Activated B cell treated with CpG ODN at 0.5 μM for 24 hours (primary cell): ENCODE results near the gene CERS1. TPM values are rescaled to one million over a fixed set of nuclear protein-coding genes. Genes with fewer than 3 reads are reported as not detected.

Source experiments
- ATAC-seq: fragments of 200-7000 bp; cut with Tn5 transposase; one replicate; pipeline ENCODE4 v1.10.0; 2021; ENCODE audit warnings: low read depth, mild to moderate bottlenecking, moderate library complexity
- CTCF ChIA-PET: fragments of 350-600 bp; sonication (Branson Sonifier 250); formaldehyde crosslinking; loops from one replicate; lab custom pipeline; 2021; ENCODE audit warnings: antibody characterized with exemption; lab: Charles Lee
- POLR2A ChIA-PET: fragments of 350-600 bp; sonication (Branson Sonifier 250); formaldehyde crosslinking; loops from one replicate; lab custom pipeline; 2021; ENCODE audit warnings: antibody characterized with exemption; lab: Charles Lee
- DNase-seq: peaks from one replicate; pipeline ENCODE4 v3.0.0; 2022
- H3K27ac Mint-ChIP-seq: one replicate; pipeline ENCODE4 v1.8.0; 2020; ENCODE audit warnings: mixed read lengths
- H3K27me3 Mint-ChIP-seq: one replicate; pipeline ENCODE4 v1.8.0; 2021; ENCODE audit warnings: mixed read lengths
- H3K36me3 Mint-ChIP-seq: one replicate; pipeline ENCODE4 v1.8.0; 2021; ENCODE audit warnings: low read depth, mixed read lengths
- H3K4me1 Mint-ChIP-seq: one replicate; pipeline ENCODE4 v1.8.0; 2021; ENCODE audit warnings: mixed read lengths
- H3K4me3 Mint-ChIP-seq: one replicate; pipeline ENCODE4 v1.8.0; 2020; ENCODE audit warnings: mild to moderate bottlenecking, mixed read lengths
- H3K9me3 Mint-ChIP-seq: one replicate; pipeline ENCODE4 v1.8.0; 2020; ENCODE audit warnings: mixed read lengths
- intact Hi-C: fragments of 100-400 bp; cut with micrococcal nuclease; formaldehyde crosslinking; loops from one replicate; pipeline ENCODE4 v1.15.1; 2024
- total RNA-seq: library from RNA; stranded (reverse); gene quantifications from 2 replicates; pipeline ENCODE4 v1.2.3, GENCODE V29; 2022
- TF ChIP-seq, protein P1 (sequence below): fragments of 200-600 bp; IDR thresholded peaks from one replicate; pipeline ENCODE4 v1.8.0; 2022; ENCODE audit warnings: antibody characterized with exemption, mild to moderate bottlenecking

Gene CERS1
- total RNA-seq, 1 donor from 2014 or later = not detected

DNA sequence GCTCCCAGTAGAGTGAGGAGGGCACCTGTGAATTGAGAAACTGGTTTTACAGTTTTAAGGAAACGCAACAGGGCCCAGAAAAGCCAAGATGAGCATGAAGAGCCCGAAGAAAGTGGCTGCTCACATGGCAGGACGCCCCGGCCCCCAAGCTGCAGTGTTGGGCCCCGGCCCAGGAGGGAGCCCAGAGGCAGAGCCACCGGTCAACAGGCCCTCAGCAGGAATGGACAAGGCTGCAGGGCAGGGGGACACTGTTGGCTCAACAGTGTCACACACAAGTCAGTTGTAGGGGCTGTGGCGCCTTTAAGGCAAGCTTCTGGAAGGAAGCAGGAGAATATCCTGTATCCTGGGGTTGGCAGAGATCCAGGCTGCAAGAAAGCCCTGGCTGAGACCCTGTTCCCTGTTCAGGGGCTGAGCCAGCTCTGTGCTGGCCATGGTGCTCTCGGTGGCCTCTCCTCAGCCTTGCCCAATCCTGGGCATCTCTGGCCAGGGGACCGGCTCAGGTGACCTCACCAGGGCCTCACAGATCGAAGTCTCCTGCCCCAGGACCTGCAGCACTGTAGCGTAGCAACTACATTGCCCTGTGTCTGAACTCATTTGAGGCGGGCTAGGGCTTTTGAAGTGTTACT lies 36.2 kb downstream of the CERS1 start:
- Mint-ChIP-seq H3K4me1 (peaks cover 15% of the 10 kb centered on the region), H3K4me3 (no peak overlapping the region), H3K9me3 (no peaks in the 10 kb centered on the region), H3K27ac (no peak overlapping the region), H3K27me3 (no peaks in the 10 kb centered on the region), H3K36me3 (peaks cover 92% of the 10 kb centered on the region)
- intact Hi-C loops = no loop called here
- TF ChIP-seq, protein P1, sequence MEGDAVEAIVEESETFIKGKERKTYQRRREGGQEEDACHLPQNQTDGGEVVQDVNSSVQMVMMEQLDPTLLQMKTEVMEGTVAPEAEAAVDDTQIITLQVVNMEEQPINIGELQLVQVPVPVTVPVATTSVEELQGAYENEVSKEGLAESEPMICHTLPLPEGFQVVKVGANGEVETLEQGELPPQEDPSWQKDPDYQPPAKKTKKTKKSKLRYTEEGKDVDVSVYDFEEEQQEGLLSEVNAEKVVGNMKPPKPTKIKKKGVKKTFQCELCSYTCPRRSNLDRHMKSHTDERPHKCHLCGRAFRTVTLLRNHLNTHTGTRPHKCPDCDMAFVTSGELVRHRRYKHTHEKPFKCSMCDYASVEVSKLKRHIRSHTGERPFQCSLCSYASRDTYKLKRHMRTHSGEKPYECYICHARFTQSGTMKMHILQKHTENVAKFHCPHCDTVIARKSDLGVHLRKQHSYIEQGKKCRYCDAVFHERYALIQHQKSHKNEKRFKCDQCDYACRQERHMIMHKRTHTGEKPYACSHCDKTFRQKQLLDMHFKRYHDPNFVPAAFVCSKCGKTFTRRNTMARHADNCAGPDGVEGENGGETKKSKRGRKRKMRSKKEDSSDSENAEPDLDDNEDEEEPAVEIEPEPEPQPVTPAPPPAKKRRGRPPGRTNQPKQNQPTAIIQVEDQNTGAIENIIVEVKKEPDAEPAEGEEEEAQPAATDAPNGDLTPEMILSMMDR = no peak
- ChIA-PET CTCF (interaction anchor here (0.9 to 1.6 kb wide), 2 partner anchors 13 to 14 kb away, joined by 3 read pairs; no protein-coding TSS in a partner anchor), POLR2A (no interaction called here)
- no peak for DNase-seq
- no peak for ATAC-seq

DNA sequence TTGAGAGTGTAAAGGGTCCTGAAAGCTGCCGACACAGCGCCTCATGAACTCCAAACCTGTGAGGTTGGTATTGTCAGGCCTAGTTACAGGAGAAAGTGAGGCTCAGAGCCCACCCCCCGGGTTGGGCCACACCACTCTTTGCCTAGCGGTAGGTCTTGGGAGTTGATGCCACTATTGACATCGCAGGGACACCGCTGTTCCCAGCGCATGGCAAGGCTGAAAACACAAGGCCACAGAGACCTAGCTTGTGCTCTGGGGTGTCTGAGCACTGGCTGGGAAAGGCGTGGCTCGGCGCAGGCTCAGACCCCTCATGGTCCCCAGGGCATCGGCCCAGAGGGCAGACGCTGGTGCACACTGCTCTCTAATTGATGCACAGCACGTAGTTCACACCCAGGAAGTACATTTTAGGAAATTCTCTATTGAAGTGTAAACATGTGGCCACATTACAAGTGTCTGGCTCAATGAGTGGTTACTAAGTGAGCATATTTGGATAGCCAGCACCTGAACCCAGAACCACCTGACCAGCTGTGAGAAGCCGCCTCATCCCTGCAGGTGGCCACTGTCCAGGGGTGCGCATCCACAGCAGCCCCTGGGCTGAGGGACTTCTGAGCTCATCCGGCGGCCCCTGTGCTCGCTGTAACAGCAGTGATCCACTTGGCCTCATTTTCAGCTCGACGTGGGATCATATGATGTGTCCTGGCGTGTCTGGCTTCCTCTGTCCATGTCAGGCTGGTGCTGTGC lies 36.9 kb downstream of the CERS1 start:
- ATAC-seq (no peak), DNase-seq (no peak)
- intact Hi-C loops = no loop called here
- ChIA-PET CTCF (interaction anchor here (0.9 to 1.6 kb wide), 2 partner anchors 12 to 13 kb away, joined by 3 read pairs; no protein-coding TSS in a partner anchor), POLR2A (interaction anchor here (0.6 kb wide), 1 partner anchor 338 kb away, joined by 3 read pairs; no protein-coding TSS in a partner anchor)
- no peak overlapping the region for H3K27ac Mint-ChIP-seq
- H3K4me1 Mint-ChIP-seq = peaks cover 15% of the 10 kb centered on the region
- H3K9me3 Mint-ChIP-seq = no peaks in the 10 kb centered on the region
- H3K36me3 Mint-ChIP-seq = peaks cover 94% of the 10 kb centered on the region
- no peaks in the 10 kb centered on the region for H3K27me3 Mint-ChIP-seq
- no peak overlapping the region for H3K4me3 Mint-ChIP-seq
- TF ChIP-seq, protein P1 = no peak

DNA sequence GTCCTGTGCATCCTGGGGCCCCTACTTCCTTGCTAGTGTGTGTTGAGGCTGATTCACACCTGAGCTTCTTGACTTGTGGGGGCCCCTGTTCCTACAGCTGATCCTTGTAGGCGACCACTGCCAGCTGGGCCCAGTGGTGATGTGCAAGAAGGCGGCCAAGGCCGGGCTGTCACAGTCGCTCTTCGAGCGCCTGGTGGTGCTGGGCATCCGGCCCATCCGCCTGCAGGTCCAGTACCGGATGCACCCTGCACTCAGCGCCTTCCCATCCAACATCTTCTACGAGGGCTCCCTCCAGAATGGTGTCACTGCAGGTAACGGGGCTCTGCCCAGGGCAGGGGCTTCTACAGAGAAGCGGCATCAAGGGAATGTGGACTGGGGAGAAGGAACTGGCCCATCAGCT lies 38.7 kb downstream of the CERS1 start:
- TF ChIP-seq, protein P1 = no peak
- POLR2A ChIA-PET = no interaction called here

DNA sequence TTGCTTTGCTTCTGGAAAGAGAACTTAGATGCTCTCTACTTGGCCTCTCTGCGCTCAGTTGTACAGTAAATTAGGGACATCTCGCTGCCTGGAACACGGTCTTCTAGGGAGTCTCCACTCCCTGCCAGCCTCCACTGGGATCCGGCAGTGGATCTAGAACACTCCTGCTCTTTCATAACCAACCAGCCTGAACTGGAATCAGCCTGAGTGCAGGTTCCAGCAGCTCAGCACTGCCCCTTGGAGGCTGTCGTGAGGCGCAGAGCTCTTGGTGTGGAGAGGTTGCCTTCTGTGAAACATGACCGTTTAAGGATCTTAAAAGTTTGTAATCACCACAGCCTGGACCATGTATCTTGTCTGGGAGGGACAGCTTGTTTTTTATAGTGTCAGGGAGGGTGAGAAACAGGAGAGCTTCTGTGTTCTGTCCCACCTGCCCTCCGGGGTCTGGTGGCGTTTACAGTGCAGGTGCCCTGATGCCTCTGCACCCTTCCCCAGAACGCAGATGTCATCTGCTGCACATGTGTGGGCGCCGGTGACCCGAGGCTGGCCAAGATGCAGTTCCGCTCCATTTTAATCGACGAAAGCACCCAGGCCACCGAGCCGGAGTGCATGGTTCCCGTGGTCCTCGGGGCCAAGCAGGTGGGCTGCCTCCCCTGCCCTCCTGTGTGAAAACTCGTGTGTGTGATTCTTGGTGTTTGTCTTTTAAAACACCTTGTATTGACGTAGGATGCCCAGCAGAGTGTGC lies 39.4 kb downstream of the CERS1 start:
- Mint-ChIP-seq H3K27me3 (no peaks in the 10 kb centered on the region), H3K4me1 (peaks cover 12% of the 10 kb centered on the region), H3K9me3 (no peaks in the 10 kb centered on the region), H3K36me3 (peaks cover 93% of the 10 kb centered on the region), H3K27ac (no peak overlapping the region), H3K4me3 (no peak overlapping the region)
- no peak for ATAC-seq
- CTCF ChIA-PET = no interaction called here
- no peak for DNase-seq
- POLR2A ChIA-PET = interaction anchor here (0.6 kb wide), 1 partner anchor 20 kb away, joined by 5 read pairs; no protein-coding TSS in a partner anchor
- intact Hi-C loops = no loop called here
- TF ChIP-seq, protein P1 = no peak

More for the DNA sequence above, 38.7 kb downstream of the CERS1 start:
- H3K27ac Mint-ChIP-seq = no peak overlapping the region
- DNase-seq = no peak
- peaks cover 14% of the 10 kb centered on the region for H3K4me1 Mint-ChIP-seq
- H3K27me3 Mint-ChIP-seq = no peaks in the 10 kb centered on the region
- ATAC-seq = no peak
- no peaks in the 10 kb centered on the region for H3K9me3 Mint-ChIP-seq
- H3K36me3 Mint-ChIP-seq = peaks cover 95% of the 10 kb centered on the region
- no peak overlapping the region for H3K4me3 Mint-ChIP-seq
- CTCF ChIA-PET = no interaction called here
- intact Hi-C loops = no loop called here
